HL-60 (cell line): ENCODE data around the gene GIPC3.

ENCODE experiments used
- DNase-seq, 2 experiments: peaks; one replicate each; pipeline ENCODE4 v3.0.0-alpha.2; 2010 to 2020; ENCODE audit warnings: low read depth in 1 of 2, low spot score in 1 of 2
- H3K27ac ChIP-seq: fragments of 250-450 bp; sonication (Bioruptor Pico); replicated peaks from 2 replicates; pipeline ENCODE4 v1.5.1; 2020; ENCODE audit warnings: mild to moderate bottlenecking, moderate library complexity
- H3K27me3 ChIP-seq: fragments of 250-450 bp; sonication (Bioruptor Pico); 2 replicates; pipeline ENCODE4 v1.5.1; 2021; ENCODE audit warnings: mild to moderate bottlenecking, moderate library complexity; ENCODE audit not compliant: insufficient read depth, poor library complexity, severe bottlenecking
- H3K4me3 ChIP-seq: replicated peaks from 2 replicates; pipeline ENCODE4 v1.5.1; 2011; ENCODE audit warnings: mild to moderate bottlenecking, control low read depth, low read length; ENCODE audit not compliant: insufficient read depth
- GABPA ChIP-seq: IDR thresholded peaks from 2 replicates; pipeline ENCODE4 v1.6.1; 2012; ENCODE audit warnings: low read depth
- POLR2AphosphoS5 ChIP-seq: IDR thresholded peaks from 2 replicates; pipeline ENCODE4 v1.6.1; 2012; ENCODE audit warnings: low read depth
- SPI1 ChIP-seq: IDR thresholded peaks from 2 replicates; pipeline ENCODE4 v1.6.1; 2012; ENCODE audit warnings: low read depth, mild to moderate bottlenecking, borderline replicate concordance
- long read RNA-seq: library from polyadenylated mRNA; unstranded; transcript quantifications from one replicate; pipeline ENCODE4 v2.0.0, GENCODE V29; 2020
- TF ChIP-seq, protein P1 (sequence below): IDR thresholded peaks from one replicate; pipeline ENCODE4 v1.5.1; 2011; ENCODE audit warnings: low read length, control low read depth, inconsistent platforms; ENCODE audit not compliant: insufficient read depth
- TF ChIP-seq, protein P2 (sequence below): IDR thresholded peaks from 2 replicates; pipeline ENCODE4 v1.6.1; 2012; ENCODE audit warnings: low read depth; ENCODE audit not compliant: insufficient replicate concordance

The GIPC3 gene, protein sequence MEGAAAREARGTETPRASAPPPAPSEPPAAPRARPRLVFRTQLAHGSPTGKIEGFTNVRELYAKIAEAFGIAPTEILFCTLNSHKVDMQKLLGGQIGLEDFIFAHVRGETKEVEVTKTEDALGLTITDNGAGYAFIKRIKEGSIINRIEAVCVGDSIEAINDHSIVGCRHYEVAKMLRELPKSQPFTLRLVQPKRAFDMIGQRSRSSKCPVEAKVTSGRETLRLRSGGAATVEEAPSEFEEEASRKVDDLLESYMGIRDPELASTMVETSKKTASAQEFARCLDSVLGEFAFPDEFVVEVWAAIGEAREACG
- long read RNA-seq, result 0 reads

DNA sequence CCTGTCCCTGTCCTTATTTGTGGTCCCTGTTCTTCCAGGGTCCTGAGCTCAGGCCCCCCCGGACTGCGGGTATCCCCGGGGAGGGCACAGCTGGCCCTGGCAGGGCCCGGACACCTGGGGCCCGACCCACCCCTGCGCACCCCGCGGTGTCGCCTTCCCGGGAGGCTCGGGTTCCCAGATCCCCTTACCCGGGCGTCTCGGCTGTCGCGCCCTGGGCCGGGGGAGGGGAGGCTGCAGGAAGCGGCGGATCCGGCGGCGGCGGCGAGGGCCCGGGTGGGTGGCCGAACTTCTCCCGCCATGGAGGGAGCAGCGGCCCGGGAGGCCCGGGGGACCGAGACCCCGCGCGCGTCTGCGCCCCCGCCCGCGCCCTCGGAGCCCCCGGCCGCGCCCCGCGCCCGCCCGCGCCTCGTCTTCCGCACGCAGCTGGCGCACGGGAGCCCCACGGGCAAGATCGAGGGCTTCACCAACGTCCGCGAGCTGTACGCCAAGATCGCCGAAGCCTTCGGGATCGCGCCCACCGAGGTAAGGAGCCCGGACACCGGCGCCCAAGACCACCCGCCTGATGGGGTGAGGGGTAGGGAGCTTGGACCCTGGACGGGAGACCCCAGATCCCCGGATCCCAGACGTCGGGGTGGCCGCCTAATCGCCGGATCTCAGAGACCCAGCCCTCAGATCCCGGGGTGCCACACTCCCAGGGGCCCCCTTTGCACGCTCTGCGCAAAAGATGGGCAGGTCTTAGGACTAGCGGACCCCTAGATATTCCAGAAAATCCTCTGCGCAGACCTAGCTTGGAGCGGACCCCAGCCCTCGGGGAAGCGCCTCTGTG, at the start of gene GIPC3:
Gene GIPC3, plus strand, starts transcription at position 178 of the 826 bp plus-strand sequence. Its CDS starts 120 bp downstream, at position 298.
- H3K27me3 ChIP-seq, result peaks cover 10% of the 10 kb centered on the region
- H3K27ac ChIP-seq, result no peak within 1 kb of the TSS
- no peak within 1 kb of the TSS for H3K4me3 ChIP-seq
- DNase-seq, result no peak
- TF ChIP-seq POLR2AphosphoS5, result no peak
- TF ChIP-seq SPI1, result no peak
- TF ChIP-seq GABPA, result no peak
- TF ChIP-seq, protein P1, sequence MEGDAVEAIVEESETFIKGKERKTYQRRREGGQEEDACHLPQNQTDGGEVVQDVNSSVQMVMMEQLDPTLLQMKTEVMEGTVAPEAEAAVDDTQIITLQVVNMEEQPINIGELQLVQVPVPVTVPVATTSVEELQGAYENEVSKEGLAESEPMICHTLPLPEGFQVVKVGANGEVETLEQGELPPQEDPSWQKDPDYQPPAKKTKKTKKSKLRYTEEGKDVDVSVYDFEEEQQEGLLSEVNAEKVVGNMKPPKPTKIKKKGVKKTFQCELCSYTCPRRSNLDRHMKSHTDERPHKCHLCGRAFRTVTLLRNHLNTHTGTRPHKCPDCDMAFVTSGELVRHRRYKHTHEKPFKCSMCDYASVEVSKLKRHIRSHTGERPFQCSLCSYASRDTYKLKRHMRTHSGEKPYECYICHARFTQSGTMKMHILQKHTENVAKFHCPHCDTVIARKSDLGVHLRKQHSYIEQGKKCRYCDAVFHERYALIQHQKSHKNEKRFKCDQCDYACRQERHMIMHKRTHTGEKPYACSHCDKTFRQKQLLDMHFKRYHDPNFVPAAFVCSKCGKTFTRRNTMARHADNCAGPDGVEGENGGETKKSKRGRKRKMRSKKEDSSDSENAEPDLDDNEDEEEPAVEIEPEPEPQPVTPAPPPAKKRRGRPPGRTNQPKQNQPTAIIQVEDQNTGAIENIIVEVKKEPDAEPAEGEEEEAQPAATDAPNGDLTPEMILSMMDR, result no peak
- TF ChIP-seq, protein P2, sequence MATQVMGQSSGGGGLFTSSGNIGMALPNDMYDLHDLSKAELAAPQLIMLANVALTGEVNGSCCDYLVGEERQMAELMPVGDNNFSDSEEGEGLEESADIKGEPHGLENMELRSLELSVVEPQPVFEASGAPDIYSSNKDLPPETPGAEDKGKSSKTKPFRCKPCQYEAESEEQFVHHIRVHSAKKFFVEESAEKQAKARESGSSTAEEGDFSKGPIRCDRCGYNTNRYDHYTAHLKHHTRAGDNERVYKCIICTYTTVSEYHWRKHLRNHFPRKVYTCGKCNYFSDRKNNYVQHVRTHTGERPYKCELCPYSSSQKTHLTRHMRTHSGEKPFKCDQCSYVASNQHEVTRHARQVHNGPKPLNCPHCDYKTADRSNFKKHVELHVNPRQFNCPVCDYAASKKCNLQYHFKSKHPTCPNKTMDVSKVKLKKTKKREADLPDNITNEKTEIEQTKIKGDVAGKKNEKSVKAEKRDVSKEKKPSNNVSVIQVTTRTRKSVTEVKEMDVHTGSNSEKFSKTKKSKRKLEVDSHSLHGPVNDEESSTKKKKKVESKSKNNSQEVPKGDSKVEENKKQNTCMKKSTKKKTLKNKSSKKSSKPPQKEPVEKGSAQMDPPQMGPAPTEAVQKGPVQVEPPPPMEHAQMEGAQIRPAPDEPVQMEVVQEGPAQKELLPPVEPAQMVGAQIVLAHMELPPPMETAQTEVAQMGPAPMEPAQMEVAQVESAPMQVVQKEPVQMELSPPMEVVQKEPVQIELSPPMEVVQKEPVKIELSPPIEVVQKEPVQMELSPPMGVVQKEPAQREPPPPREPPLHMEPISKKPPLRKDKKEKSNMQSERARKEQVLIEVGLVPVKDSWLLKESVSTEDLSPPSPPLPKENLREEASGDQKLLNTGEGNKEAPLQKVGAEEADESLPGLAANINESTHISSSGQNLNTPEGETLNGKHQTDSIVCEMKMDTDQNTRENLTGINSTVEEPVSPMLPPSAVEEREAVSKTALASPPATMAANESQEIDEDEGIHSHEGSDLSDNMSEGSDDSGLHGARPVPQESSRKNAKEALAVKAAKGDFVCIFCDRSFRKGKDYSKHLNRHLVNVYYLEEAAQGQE, result no peak

DNA sequence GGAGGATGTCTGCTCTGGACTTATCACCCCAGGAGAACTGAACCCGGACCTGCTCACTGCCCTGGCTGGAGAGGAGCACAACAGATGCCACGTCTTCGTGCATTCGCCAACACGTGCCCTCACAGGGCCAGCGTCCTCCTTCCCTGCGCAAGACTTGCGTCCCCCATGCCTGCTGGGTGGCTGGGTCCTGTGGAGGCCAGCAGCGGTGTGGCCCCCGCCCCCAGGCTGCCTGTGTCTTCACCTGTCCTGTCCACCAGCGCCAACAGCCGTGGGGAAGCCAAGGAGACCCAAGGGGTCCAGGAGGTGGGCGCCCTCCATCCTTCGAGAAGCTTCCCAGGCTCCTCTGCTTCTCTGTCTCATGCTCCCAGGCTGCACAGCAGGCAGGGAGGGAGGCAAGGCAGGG, 49.7 kb upstream of the GIPC3 start:
- H3K4me3 ChIP-seq, result no peak overlapping the region
- no peak for DNase-seq
- TF ChIP-seq, protein P2, result no peak
- TF ChIP-seq, protein P1, result no peak
- TF ChIP-seq SPI1 (no peak), GABPA (no peak), POLR2AphosphoS5 (no peak)
- no peak overlapping the region for H3K27ac ChIP-seq
- H3K27me3 ChIP-seq, result no peaks in the 10 kb centered on the region

DNA sequence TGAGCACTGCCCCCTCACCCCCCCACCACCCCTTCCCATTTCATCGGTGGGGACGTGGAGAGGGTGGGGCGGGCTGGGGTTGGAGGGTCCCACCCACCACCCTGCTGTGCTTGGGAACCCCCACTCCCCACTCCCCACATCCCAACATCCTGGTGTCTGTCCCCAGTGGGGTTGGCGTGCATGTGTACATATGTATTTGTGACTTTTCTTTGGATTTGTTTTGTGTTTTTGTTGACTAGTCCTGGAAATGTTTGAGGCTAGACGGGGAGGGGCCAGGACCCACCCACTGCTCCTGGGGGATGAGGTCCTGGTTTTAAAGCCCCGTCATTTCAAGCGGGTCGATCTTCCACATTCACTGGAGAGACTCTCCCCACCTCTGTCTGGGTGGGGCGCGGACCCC, 49.3 kb upstream of the GIPC3 start:
- no peak for DNase-seq
- TF ChIP-seq, protein P2, result no peak
- TF ChIP-seq GABPA (no peak), SPI1 (no peak), POLR2AphosphoS5 (no peak)
- TF ChIP-seq, protein P1, result no peak
- no peak overlapping the region for H3K4me3 ChIP-seq
- no peak overlapping the region for H3K27ac ChIP-seq
- H3K27me3 ChIP-seq, result no peaks in the 10 kb centered on the region
